Immature natural killer cell (primary cell): ENCODE data around the gene EFNA4. TPM values are rescaled to one million over a fixed set of nuclear protein-coding genes. Genes with fewer than 3 reads are reported as not detected.
A peak's percentile ranks its signal among the peaks of the same experiment; 100 is the strongest.

Experiments used
- DNase-seq, 3 donors: peaks; one replicate each; pipeline ENCODE4 v3.0.0; 2022; ENCODE audit warnings: mixed read lengths in 1 of 3
- H3K27ac Mint-ChIP-seq, 6 donors: one replicate each; pipeline ENCODE4 v1.8.0; 2020; ENCODE audit warnings: mixed read lengths in 6 of 6, mild to moderate bottlenecking in 5 of 6, inconsistent platforms in 4 of 6, moderate library complexity in 3 of 6
- H3K27me3 Mint-ChIP-seq, 3 donors: one replicate each; pipeline ENCODE4 v1.8.0; 2020 to 2021; ENCODE audit warnings: low read depth in 3 of 3, mild to moderate bottlenecking in 3 of 3, mixed read lengths in 3 of 3, moderate library complexity in 3 of 3, inconsistent platforms in 1 of 3
- H3K36me3 Mint-ChIP-seq, 3 donors: one replicate each; pipeline ENCODE4 v1.8.0; 2020; ENCODE audit warnings: mixed read lengths in 3 of 3, inconsistent platforms in 2 of 3, mild to moderate bottlenecking in 2 of 3
- H3K4me1 Mint-ChIP-seq, 2 donors: one replicate each; pipeline ENCODE4 v1.8.0; 2020; ENCODE audit warnings: inconsistent platforms in 2 of 2, mild to moderate bottlenecking in 2 of 2, mixed read lengths in 2 of 2, moderate library complexity in 1 of 2
- H3K4me3 Mint-ChIP-seq, 5 donors: one replicate each; pipeline ENCODE4 v1.8.0; 2020; ENCODE audit warnings: mild to moderate bottlenecking in 5 of 5, mixed read lengths in 5 of 5, inconsistent platforms in 3 of 5, moderate library complexity in 3 of 5
- H3K9me3 Mint-ChIP-seq, 6 donors: one replicate each; pipeline ENCODE4 v1.8.0; 2020; ENCODE audit warnings: mild to moderate bottlenecking in 6 of 6, mixed read lengths in 6 of 6, inconsistent platforms in 4 of 6, moderate library complexity in 3 of 6
- polyA plus RNA-seq, 3 donors: library from polyadenylated mRNA; unstranded; fragments of 300-500 nt; fragmentation: Illumina TruSeq; gene quantifications; one replicate each; pipeline ENCODE4 v1.2.3, GENCODE V29; 2021

Gene EFNA4
- polyA plus RNA-seq, 3 donors from 2014 or later: 1.1 to 3.0 (median 2.6) TPM

DNA sequence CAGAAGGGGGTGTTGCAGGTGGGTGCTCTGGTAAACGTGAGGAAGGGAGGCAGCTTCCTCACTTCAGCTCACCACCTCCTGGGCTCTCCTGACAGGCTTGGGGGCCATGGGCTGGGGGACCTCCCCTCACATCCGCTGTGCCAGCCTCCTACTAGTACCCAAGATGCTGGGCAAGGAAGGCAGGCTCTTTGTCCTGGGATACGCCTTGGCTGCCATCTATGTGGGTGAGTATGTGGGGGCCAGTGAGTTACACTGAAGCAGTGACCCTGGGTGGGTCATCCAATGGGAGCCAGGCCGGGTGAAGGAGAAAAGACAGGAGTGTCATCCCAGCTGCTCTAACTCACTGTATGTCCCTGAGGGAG is 24.3 kb upstream of the EFNA4 start:
- Mint-ChIP-seq H3K4me3 (no peak overlapping the region), H3K9me3 (peaks cover 0 to 2% (median 0%) of the 10 kb centered on the region in 6 donors), H3K4me1 (no peaks in the 10 kb centered on the region), H3K36me3 (no peaks in the 10 kb centered on the region), H3K27ac (no peak overlapping the region), H3K27me3 (peaks cover 0 to 3% (median 0%) of the 10 kb centered on the region in 3 donors)
- no peak for DNase-seq

DNA sequence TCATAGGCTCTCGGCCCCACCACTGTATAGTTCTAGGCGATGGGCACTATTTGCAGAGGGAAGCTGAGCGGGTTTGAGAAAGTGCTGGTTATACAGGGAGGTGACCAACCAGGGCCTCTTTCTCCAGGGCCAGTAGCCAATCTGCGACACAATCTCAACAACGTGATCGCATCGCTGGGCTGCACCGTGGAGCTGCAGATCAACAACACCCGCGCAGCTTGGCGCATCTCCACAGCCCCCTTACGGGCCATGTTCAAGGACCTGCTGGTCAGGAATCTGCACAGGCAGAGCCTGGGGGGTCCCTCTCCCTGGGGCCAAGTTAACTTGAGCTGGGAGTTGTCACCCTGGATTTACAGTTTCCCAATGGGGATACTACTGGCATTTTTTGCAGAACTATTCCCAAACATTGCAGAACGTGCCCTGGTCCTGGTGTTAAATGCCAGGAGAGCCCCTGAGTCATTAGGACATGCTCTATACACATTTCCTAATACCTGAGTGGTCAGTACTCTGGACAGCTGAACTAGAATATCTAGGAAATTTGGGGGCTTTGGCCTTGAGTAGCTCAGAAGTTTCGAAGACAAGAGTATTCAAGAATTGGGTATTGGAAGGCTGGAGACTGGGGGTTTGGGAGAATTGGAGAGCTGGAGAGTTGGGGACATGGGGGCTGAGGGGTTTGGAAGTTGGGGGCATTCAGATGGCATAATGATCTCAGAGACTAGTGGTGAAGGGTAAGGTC is 23.0 kb upstream of the EFNA4 start:
- peaks cover 0 to 3% (median 0%) of the 10 kb centered on the region in 3 donors for H3K27me3 Mint-ChIP-seq
- no peak overlapping the region for H3K4me3 Mint-ChIP-seq
- no peaks in the 10 kb centered on the region for H3K4me1 Mint-ChIP-seq
- H3K36me3 Mint-ChIP-seq: no peaks in the 10 kb centered on the region
- no peak for DNase-seq
- H3K9me3 Mint-ChIP-seq: no peaks in the 10 kb centered on the region
- no peak overlapping the region for H3K27ac Mint-ChIP-seq

DNA sequence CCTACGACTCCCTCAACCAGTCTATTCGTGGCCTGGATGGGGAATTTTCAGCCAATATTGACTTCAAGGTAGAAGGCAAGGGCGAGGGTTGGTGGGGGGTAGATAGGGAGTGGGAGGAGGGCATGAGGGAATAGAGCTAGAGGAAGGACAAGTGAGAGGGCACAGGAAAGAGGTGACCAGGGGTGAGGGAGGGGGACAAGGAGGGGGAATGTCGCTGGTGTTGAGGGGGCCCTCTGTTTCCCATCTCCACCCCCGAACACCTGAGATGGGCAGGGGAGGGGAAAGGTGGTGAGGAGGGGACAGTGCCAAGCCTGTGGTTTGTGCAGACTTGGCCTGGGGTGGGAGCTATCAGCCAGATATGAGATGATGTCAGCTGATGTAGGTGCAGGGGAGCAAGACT is 20.8 kb upstream of the EFNA4 start:
- H3K4me1 Mint-ChIP-seq: no peaks in the 10 kb centered on the region
- H3K36me3 Mint-ChIP-seq: no peaks in the 10 kb centered on the region
- H3K27me3 Mint-ChIP-seq: peaks cover 0 to 4% (median under 1%) of the 10 kb centered on the region in 3 donors
- H3K4me3 Mint-ChIP-seq: no peak overlapping the region
- H3K27ac Mint-ChIP-seq: no peak overlapping the region
- DNase-seq: no peak
- H3K9me3 Mint-ChIP-seq: no peaks in the 10 kb centered on the region

- no peaks in the 10 kb centered on the region for H3K9me3 Mint-ChIP-seq
- peaks cover 0 to 2% (median 1%) of the 10 kb centered on the region in 3 donors for H3K27me3 Mint-ChIP-seq
- no peak overlapping the region for H3K4me3 Mint-ChIP-seq
- no peak overlapping the region for H3K27ac Mint-ChIP-seq
- H3K4me1 Mint-ChIP-seq: no peaks in the 10 kb centered on the region
- H3K36me3 Mint-ChIP-seq: no peaks in the 10 kb centered on the region
- DNase-seq: no peak
Observed at GRCh38 chr1:155043301-155043702, 20.2 kb upstream of the EFNA4 start.

DNA sequence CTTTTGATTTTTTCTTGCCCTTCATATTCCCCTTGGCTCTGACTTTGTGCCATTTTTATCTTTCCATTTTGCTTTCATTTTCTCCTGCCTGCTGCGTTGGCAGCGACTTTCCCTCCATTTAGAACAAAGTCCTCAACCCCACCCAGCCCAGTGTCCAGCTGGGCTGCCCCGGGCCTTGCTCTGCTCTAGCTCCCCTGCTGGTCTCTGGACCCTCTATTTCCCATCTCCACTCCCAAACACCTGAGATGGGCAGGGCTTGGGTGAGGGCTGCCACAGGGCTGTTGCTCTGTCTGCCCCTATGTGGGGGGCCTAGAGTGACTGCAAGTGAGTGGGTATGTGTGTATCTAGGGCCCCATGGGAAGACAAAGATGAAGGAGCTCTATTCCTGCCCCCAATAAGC is 19.7 kb upstream of the EFNA4 start:
- H3K4me3 Mint-ChIP-seq: no peak overlapping the region
- peaks cover 0 to 2% (median 1%) of the 10 kb centered on the region in 3 donors for H3K27me3 Mint-ChIP-seq
- DNase-seq: no peak
- H3K27ac Mint-ChIP-seq: no peak overlapping the region
- no peaks in the 10 kb centered on the region for H3K4me1 Mint-ChIP-seq
- H3K36me3 Mint-ChIP-seq: no peaks in the 10 kb centered on the region
- H3K9me3 Mint-ChIP-seq: no peaks in the 10 kb centered on the region

DNA sequence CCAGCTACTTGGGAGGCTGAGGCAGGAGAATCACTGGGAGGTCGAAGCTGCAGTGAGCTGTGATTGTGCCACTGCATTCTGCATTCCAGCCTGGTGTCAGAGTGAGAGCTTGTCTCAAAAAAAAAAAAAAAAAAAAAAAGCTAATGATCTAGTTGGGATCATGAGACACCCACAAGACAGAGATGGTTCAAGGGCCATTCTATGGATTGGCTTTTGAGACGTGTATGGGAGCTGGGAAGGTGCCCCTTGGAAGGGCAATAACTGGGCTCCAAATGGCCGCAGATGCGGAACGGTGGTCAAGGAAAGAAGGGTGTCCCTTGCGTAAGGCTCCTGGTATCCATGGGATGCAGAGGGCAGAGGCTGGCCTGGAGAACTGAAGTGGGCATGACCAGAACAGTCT is 19.2 kb upstream of the EFNA4 start:
- Mint-ChIP-seq H3K36me3 (no peaks in the 10 kb centered on the region), H3K9me3 (no peaks in the 10 kb centered on the region), H3K27me3 (peaks cover 0 to 2% (median 1%) of the 10 kb centered on the region in 3 donors), H3K4me1 (no peaks in the 10 kb centered on the region), H3K4me3 (no peak overlapping the region), H3K27ac (no peak overlapping the region)
- no peak for DNase-seq

DNA sequence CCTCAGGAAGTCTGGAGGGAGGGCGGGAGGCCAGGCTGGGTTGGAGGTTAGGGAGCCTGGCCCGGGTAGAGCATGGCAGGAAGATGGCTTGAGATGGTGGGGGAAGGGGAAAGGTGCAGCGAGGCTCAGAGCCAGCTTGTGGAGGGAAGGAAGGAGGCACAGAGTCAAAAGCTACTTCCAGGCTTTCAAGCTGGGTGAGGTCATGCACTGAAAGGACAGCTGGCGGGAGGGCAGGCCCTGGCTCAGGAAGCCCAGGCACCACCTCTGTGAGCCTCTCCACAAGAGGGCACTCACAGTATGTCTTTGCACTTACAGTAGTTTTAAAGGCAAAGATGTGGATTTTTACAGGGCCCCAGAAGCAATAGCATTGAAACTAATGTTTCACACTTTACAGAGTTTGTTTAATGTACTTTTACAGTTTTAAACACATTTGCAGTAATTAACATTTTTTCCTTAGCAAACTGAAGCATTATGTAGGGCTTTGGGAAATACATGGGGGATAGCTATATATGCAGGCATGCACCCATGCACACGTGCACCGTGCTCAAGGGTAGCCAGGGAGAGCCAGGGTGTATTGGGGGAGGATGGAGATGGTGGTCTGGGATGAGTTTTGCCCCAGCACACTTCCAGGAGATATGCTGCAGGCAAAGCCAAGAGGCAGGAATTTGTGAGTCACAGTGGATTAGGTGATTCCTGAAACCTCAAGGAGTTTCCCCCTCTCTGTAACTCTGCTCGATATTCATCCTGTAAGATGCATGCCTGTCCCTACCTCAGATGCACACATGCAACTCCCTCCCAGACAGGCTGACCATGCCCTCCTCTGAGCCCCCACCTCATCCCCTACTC is 18.5 kb upstream of the EFNA4 start:
- DNase-seq: peak; percentile 61 to 72 (median 62)
- H3K27ac Mint-ChIP-seq: no peak overlapping the region
- no peaks in the 10 kb centered on the region for H3K9me3 Mint-ChIP-seq
- H3K4me3 Mint-ChIP-seq: no peak overlapping the region
- peaks cover 0 to 3% (median 1%) of the 10 kb centered on the region in 3 donors for H3K27me3 Mint-ChIP-seq
- no peaks in the 10 kb centered on the region for H3K36me3 Mint-ChIP-seq
- peaks cover 0 to 6% of the 10 kb centered on the region in 2 donors for H3K4me1 Mint-ChIP-seq

DNA sequence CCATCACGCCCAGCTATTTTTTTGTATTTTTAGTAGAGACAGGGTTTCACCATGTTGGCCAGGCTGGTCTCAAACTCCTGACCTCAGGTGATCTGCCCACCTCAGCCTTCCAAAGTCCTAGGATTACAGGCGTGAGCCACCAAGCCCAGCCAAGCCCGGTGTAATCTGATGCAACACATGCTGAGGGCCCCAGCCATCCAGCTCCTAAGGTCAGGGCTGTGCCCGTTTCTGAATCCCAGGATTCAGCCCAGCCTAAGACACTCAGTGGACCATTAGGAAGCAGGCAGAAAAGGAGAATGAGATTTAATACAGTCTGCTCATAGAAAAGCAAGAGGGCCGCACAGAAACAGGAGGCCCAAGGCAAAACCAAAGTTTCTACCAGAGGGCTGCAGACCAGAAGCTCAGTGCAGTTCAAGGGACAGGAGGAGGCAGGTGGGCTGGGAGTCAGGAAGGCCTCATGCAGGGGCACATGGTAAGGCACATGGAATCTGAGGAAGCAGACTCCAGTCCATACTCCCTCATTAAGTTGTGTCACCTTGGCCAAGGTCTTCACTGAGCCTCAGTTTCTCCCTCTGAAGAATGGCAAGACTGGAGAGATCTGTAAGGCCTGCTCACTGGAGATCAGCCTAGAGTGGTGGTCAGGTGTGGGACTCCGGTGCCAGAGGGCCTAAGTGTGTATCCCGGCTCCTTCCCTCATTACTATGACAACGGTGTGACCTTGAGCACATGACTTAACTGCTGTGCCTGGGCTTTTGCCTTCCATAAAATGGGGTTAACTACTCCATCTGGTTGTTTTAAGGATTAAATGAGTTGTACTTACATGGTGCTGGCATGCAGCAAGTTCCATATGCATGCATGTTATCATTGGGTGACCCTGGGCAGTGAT is 14.8 kb upstream of the EFNA4 start:
- Mint-ChIP-seq H3K9me3 (no peaks in the 10 kb centered on the region), H3K36me3 (no peaks in the 10 kb centered on the region), H3K27me3 (peaks cover 0 to 3% (median 1%) of the 10 kb centered on the region in 3 donors), H3K27ac (no peak overlapping the region), H3K4me1 (peaks cover 24 to 28% of the 10 kb centered on the region in 2 donors), H3K4me3 (peak overlapping the region in 2 of 5 donors; percentile 84 to 86)
- no peak for DNase-seq

DNA sequence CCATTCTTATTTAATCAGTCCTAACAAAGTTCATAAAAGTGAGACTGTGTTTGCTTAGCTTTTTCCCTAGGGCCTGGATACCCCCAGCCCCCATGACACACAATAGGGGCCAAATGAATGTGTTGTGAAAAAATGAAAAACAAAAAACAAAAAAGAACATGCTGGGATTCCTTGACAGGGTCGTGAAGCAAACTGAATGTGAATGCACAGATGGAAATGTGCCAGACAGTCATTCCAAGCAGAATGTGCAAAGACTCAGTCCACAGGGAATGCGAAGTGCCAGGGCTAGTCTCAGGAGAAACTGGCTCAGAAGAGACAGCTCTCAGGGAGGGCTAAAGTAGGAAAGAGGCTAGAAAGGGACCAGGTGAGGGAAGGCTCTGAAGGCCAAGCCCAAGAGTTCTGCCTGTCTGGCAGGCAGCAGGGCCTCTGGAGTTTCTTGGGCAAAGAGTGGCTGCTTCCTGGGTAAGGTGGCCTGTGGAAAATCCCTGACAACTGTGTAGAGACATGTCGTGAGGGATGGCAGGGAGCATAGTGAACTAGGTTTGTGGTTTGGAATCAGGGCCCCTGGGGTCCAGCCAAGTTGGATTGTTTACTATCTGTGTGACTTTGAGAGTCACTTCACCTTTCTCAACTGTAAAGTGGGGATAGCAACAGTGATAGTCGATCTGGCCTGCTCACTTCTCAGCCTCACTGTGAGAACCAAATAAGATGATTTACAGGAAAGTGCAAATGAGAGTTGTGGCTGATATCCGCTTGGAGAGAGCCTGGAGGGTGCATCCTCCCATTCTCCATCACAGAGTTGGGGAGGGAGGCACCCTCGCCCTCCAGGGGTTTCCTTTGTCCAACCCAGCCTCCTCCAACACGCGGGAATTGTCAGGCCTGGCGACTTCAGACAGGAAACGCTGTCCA is 13.6 kb upstream of the EFNA4 start:
- peak overlapping the region in 3 of 6 donors; percentile 1 to 71 (median 39) for H3K27ac Mint-ChIP-seq
- H3K4me3 Mint-ChIP-seq: peak overlapping the region; percentile 84 to 89 (median 87)
- no peak for DNase-seq
- H3K27me3 Mint-ChIP-seq: peaks cover 0 to 3% (median 1%) of the 10 kb centered on the region in 3 donors
- H3K9me3 Mint-ChIP-seq: no peaks in the 10 kb centered on the region
- no peaks in the 10 kb centered on the region for H3K36me3 Mint-ChIP-seq
- peaks cover 24 to 28% of the 10 kb centered on the region in 2 donors for H3K4me1 Mint-ChIP-seq

DNA sequence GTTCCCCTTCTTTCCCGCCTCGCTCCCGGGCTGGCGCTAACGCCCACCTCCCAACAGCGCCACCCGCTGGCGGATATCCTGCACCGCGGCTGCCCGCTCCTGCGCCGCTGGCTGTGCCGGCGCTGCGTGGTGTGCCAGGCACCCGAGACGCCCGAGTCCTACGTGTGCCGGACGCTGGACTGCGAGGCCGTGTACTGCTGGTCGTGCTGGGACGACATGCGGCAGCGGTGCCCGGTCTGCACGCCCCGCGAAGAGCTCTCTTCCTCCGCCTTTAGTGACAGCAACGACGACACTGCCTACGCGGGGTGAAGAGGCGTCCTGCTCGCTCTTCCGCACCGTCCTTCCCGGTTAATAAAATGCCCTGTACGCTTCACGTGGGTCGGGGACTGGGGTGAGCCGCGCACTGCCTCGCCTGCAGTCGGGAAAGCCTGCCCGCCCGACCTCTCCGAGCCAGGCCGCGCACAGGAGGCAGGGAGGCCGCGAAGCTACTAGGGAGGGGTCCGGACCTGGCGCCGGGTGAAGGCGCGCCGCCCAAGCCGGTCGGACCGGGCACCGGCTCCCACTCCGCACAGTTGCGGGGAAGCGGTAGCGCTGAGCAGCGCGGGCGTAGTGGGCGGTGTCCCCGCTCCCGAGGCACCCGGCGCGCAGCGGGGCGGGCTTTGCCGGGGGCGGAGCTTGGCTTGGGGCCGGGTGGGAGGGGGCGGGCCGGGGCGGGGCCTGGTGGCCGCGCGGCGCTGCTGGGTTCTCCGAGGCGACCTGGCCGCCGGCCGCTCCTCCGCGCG is 12.8 kb upstream of the EFNA4 start, which contains the start of gene ADAM15:
Gene ADAM15, plus strand, starts transcription at position 757 of the 782 bp plus-strand sequence. CDS start 71 bp downstream, outside the sequence.
- Mint-ChIP-seq H3K4me3 (peak within 1 kb of the TSS; percentile 84 to 89 (median 87)), H3K4me1 (peaks cover 24 to 28% of the 10 kb centered on the region in 2 donors), H3K36me3 (no peaks in the 10 kb centered on the region), H3K9me3 (no peaks in the 10 kb centered on the region), H3K27me3 (peaks cover 0 to 3% (median 1%) of the 10 kb centered on the region in 3 donors), H3K27ac (peak within 1 kb of the TSS in 5 of 6 donors; percentile 56 to 88 (median 76))
- DNase-seq: peak; percentile 74 to 80 (median 78)

DNA sequence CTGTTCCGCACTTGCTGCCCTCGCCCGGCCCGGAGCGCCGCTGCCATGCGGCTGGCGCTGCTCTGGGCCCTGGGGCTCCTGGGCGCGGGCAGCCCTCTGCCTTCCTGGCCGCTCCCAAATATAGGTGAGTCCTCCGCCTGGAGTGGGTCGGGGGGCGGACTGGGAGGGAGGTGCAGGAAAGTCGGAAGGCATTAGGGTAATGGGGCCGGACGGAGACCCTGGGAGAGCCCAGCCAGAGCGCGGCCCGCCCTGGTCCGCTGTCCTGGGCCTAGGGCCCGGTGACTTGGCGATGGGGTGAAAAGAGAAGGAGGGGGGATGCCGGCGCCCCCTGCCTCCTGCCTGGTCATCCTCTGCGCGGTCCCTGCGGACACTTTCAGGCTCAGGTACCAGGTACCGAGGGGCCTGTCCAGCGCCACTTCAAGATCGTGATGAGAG is 12.2 kb upstream of the EFNA4 start:
- no peaks in the 10 kb centered on the region for H3K9me3 Mint-ChIP-seq
- peak overlapping the region; percentile 79 to 87 (median 84) for H3K4me3 Mint-ChIP-seq
- peaks cover 0 to 5% (median 0%) of the 10 kb centered on the region in 3 donors for H3K36me3 Mint-ChIP-seq
- DNase-seq: no peak
- peaks cover 24 to 28% of the 10 kb centered on the region in 2 donors for H3K4me1 Mint-ChIP-seq
- peaks cover 0 to 3% (median 1%) of the 10 kb centered on the region in 3 donors for H3K27me3 Mint-ChIP-seq
- H3K27ac Mint-ChIP-seq: no peak overlapping the region
